ENCODE results near the gene EPHA1.
"Not testable (repeated sequence)": the region's sequence is repeated elsewhere in the genome, so short reads cannot be mapped to it uniquely, and the experiment has no call there.

The EPHA1 gene

GRCh38 chr7:143405173-143406001 is 3.3 kb downstream of the EPHA1 start:
- no peak for DNase-seq (ENCODE audit: low read depth in 2 of 3, low spot score in 2 of 3)

GRCh38 chr7:143402233-143402632 is 6.4 kb downstream of the EPHA1 start:
- DNase-seq (ENCODE audit: low read depth in 2 of 3, low spot score in 2 of 3), result not testable (repeated sequence)

DNA sequence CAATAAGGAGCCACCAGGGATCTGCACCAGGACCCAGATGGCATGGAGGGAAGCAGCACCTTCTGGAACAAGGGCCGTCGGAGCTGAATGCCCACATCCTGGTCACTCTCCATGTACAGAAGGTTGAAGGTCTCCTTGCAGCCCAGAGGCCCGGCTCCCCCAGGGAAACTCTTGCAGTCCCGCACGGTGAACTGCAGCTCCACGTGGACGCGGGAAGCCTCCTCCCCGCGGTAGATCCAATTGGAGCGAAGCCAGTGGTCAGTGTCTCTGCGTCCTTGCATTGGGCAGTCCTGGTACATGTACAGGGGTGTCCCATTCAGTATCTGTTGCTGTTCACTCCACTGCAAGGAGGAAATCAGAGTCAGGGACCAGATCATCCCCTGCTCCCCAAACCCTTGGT is 7.4 kb downstream of the EPHA1 start:
- DNase-seq (ENCODE audit: low read depth in 2 of 3, low spot score in 2 of 3), result no peak

- DNase-seq (ENCODE audit: low read depth in 2 of 3, low spot score in 2 of 3), result no peak
Measured at GRCh38 chr7:143399642-143400041, 9.0 kb downstream of the EPHA1 start.

DNA sequence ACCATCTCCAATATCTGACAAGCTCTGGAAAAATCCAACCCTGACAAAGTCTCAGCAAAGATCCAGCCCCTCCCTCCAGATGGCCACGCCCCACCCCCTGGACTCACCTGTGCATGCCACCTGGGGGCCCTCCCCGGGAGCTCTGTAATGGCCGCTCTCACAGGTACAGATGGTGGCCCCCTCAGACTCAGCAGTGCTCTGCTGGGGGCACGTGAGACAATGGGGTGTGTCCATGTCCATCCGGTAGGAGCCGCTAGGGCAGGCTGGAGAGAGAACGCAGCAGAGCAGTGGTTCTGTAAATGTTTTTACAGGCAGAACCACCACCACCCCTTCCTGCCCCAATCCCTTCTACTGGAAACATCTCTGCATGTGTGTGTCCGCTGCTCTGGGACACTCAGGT is 9.5 kb downstream of the EPHA1 start:
- no peak for DNase-seq (ENCODE audit: low read depth in 2 of 3, low spot score in 2 of 3)

GRCh38 chr7:143398616-143399015 is 10.0 kb downstream of the EPHA1 start:
- no peak for DNase-seq (ENCODE audit: low read depth in 2 of 3, low spot score in 2 of 3)

DNA sequence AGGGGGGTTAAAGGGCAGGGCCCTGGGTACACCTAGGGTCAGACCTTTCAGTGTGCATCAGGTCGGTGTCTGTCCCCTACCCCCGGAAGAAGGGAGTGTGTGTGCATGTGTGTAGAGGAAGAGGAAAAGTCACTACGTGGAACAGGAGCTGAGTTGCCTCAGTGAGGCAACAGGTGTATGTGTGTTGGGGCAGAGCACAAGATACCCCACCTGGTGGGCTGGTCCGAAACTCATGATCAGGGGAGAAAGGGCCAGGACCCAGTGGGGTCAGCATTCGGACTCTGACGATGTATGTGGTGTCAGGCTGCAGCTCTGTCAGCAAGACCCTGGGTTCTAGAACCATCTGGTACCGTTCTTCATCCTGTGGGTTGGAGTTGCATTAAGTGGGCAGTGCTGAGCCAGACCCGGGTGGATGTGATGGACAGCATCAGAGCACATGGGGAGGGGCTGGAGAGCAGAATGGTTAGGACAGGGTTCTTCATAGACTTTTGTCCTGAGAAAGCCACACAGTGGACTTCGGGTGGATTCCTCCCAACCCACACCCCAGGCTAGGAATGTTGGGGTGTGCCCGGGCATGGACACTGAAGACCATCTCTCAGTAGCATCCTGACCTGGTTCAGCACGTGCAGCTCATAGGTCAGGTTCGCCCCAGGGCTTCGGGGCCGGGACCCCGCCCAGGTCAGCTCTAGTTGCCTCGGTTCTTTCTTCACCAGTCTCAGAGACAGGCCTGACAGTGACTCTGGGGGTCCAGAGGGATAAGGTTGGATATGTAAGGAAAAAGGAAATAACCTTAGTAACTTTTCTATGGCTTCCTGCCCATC is 10.7 kb downstream of the EPHA1 start:
- no peak for DNase-seq (ENCODE audit: low read depth in 2 of 3, low spot score in 2 of 3)

DNA sequence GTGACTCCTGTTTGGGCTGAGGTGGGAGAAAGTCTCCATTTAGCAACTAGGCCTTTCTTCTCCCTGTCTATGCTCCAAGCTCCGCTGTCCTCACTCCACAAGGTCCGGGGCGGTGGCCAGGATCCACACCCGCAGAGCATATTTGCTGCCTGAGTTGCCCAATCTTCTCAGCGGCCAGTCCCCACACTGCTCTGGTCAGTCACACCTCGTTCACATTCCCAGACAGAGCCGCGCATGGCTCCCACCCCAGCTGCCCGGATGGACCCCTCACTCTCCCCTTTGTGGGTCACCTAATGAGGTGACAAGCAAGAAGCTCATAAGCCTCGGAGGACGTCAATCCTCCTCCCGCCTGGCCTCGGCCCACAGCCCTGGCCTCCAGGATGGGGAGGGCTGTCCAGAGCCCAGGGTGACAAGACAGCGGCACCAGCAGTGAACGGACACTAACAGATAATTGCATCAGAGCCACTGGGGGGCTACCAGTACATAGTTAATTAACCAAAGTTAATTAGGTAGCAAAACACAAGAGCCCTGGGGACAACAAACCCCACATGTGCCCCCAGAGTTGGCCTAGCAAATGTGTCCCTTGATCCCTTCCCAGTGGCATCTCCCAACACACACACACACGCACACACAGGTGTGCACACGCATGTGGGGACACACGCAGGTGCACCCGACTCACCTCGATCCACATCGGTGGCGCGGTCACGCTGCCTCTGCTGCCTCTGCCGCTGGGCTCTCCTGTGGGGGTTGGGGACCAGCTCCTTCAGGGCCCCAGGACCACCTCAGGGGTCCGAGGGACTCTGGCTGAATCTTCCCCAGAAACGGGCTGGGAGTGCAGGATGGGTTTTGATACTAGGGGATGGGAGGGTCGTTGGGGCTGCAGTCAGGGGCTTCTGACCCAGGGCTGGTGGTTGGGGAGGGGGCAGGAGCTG is 11.8 kb downstream of the EPHA1 start:
- DNase-seq (ENCODE audit: low read depth in 2 of 3, low spot score in 2 of 3), result no peak

- no peak for DNase-seq (ENCODE audit: low read depth in 2 of 3, low spot score in 2 of 3)
Measured at GRCh38 chr7:143396182-143396581, 12.5 kb downstream of the EPHA1 start.

DNA sequence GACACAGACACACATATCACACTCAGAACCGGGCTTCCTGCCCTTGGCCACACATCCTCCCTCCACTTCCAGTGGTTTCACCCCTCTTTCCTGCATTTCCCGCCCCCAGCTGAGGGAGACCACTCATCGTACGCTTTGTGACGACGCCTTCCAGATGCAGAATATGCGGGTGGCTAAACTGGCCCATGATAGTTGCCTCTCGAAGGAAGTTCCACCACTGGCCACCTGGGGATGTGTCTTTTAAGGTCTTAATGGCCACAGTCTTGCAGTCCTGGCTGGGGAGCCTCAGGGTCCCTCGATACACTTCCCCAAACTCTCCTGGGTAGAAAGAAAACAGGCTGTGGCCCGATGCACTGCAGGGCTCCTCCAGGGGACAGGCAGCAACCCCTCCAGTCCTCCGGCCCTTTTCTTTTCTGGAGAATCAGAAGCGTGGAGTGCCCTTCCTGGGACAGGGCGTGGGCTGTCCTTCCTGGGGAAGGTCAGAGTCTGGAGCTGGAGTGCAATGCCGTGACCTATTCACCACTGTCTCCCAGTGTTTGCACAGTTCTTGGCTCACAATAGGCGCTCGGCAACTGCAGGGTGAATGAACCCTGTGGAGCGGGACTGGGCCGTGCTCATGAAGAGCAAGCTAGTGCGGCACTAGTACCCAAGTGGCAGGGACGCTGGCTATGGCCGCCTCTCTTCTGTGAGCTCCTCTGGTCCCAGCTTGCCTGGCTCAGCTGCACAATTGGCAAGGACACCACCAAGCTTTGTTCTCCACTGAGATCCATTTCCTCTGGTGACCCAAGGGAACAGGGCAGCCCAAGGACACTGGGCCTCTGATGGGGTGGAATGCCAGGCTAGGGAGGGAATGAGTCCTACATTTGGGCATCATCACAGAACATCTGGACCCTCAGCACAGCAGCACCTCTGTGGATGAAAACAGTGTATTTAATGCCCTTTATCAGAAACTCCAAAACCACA is 13.2 kb downstream of the EPHA1 start:
- DNase-seq (ENCODE audit: low read depth in 2 of 3, low spot score in 2 of 3), result no peak

- DNase-seq (ENCODE audit: low read depth in 2 of 3, low spot score in 2 of 3), result no peak
Measured at GRCh38 chr7:143394777-143395176, 13.9 kb downstream of the EPHA1 start.

- DNase-seq (ENCODE audit: low read depth in 2 of 3, low spot score in 2 of 3), result no peak
Measured at GRCh38 chr7:143394068-143394467, 14.6 kb downstream of the EPHA1 start.

GRCh38 chr7:143393267-143394041 is 15.2 kb downstream of the EPHA1 start:
- DNase-seq (ENCODE audit: low read depth in 2 of 3, low spot score in 2 of 3), result no peak

- DNase-seq (ENCODE audit: low read depth in 2 of 3, low spot score in 2 of 3), result no peak
Measured at GRCh38 chr7:143392875-143393266, 15.8 kb downstream of the EPHA1 start.

DNA sequence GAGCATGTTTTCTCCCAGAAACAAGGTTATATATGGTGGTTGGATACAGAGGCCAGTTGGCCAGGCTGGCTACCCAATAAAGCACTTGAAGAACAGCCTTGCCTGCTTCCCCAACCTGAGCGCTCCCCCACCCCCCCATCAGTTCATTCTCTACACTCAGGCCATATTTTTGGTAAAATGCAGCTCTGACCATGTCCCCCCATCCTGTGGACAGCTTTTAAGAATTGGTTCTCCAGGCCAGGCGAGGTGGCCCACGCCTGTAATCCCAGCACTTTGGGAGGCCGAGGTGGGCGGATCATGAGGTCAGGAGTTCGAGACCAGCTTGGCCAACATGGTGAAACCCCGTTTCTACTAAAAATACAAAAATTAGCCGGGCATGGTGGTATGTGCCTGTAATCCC is 16.2 kb downstream of the EPHA1 start:
- not testable (repeated sequence) for DNase-seq (ENCODE audit: low read depth in 2 of 3, low spot score in 2 of 3)

GRCh38 chr7:143391462-143392404 is 16.9 kb downstream of the EPHA1 start:
- DNase-seq (ENCODE audit: low read depth in 2 of 3, low spot score in 2 of 3), result no peak

GRCh38 chr7:143390773-143391317 is 17.8 kb downstream of the EPHA1 start:
- no peak for DNase-seq (ENCODE audit: low read depth in 2 of 3, low spot score in 2 of 3)
